GM21423 (cell line): ENCODE measurements around the gene RGS9.
"Not testable (repeated sequence)": the region's sequence is repeated elsewhere in the genome, so short reads cannot be mapped to it uniquely, and the experiment has no call there.

Source experiments
- ATAC-seq: cut with Tn5 transposase; IDR thresholded peaks from one replicate; pipeline ENCODE4 v1.9.1; 2021; ENCODE audit warnings: mild to moderate bottlenecking, moderate library complexity; ENCODE audit not compliant: unreplicated experiment

Gene RGS9

GRCh38 chr17:65180752-65181236, 43.6 kb downstream of the RGS9 start:
- ATAC-seq: not testable (repeated sequence)

- peak; percentile 67 for ATAC-seq
Measured at GRCh38 chr17:65181237-65182061, 44.3 kb downstream of the RGS9 start.

- ATAC-seq: peak; percentile 35
Measured at GRCh38 chr17:65182233-65182632, 45.1 kb downstream of the RGS9 start.

- ATAC-seq: no peak
Measured at GRCh38 chr17:65183736-65184135, 46.6 kb downstream of the RGS9 start.

- no peak for ATAC-seq
Measured at GRCh38 chr17:65184235-65184959, 47.2 kb downstream of the RGS9 start.

- ATAC-seq: no peak
Measured at GRCh38 chr17:65185062-65185461, 47.9 kb downstream of the RGS9 start.

GRCh38 chr17:65185668-65186382, 48.7 kb downstream of the RGS9 start:
- no peak for ATAC-seq

- ATAC-seq: no peak
Measured at GRCh38 chr17:65190467-65191097, 53.4 kb downstream of the RGS9 start.

- ATAC-seq: no peak
Measured at GRCh38 chr17:65191811-65192740, 54.9 kb downstream of the RGS9 start.

GRCh38 chr17:65193305-65193704, 56.1 kb downstream of the RGS9 start:
- no peak for ATAC-seq

- no peak for ATAC-seq
Measured at GRCh38 chr17:65193716-65194293, 56.6 kb downstream of the RGS9 start.

- ATAC-seq: no peak
Measured at GRCh38 chr17:65194670-65195334, 57.6 kb downstream of the RGS9 start.

GRCh38 chr17:65195716-65196115, 58.5 kb downstream of the RGS9 start:
- no peak for ATAC-seq

- no peak for ATAC-seq
Measured at GRCh38 chr17:65196617-65197016, 59.4 kb downstream of the RGS9 start.

GRCh38 chr17:65197201-65197600, 60.0 kb downstream of the RGS9 start:
- ATAC-seq: no peak

- ATAC-seq: no peak
Measured at GRCh38 chr17:65198653-65199382, 61.6 kb downstream of the RGS9 start.

- no peak for ATAC-seq
Measured at GRCh38 chr17:65201331-65201730, 64.2 kb downstream of the RGS9 start.

GRCh38 chr17:65202844-65203571, 65.8 kb downstream of the RGS9 start:
- ATAC-seq: no peak
